Endometrium (tissue), 2 donors: Measurements from ENCODE around the gene FBXL19.

Experiments
- FAIRE-seq: peaks from 2 replicates; lab custom pipeline; 2012; peaks lifted over from hg19 to GRCh38; lab: Jason Lieb, UNC
- donor health status: control.
- donor health status: control.

The FBXL19 gene

GRCh38 chr16:30895627-30896260 is 27.6 kb upstream of the FBXL19 start:
- no peak for FAIRE-seq

- FAIRE-seq, result no peak
These were observed 27.0 kb upstream of the FBXL19 start, which contains the start of gene CTF1 for GRCh38 chr16:30896261-30896888. CTF1 (plus strand) TSS chr16:30896614; CDS start chr16:30896644, 30 bp downstream.

DNA sequence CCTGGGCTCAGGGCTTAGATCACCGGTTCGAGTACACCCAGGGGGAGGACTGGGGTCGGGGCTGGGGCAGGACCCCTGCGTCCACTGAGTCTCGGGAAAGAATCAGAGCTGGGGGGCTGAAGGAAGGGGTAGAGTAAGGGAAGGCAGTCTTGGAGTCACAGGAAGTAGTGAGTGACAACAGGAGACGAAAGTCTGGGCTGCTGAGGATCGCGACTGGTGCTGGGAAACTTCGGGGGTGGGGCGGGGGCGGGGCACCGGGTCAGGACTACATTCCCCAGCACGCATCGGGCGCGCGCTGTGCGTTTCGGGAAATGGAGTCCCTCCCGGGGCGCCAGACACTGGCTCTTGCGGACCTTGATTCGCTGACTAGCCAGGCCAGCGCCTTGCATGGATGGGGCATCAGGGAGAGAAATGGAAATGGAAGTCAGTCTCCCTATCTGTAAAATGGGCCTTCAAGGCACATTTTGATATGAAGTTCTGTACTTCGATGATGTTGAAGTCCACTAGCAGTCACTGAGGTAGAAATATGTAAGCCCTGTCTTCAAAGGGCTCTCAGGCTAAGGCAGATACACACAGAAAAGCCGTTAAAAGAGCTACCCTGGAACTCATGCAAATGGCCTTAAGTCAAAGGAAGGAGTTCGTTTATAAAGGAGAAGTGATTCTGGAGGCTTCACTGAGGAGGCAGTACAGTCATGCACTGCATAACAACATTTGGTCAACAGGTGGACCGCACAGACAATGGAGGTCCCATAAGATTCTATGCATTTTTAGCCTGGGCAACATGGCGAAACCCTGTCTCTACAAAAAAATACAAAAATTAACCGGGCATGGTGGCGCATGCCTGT is 26.3 kb upstream of the FBXL19 start:
- FAIRE-seq, result no peak

GRCh38 chr16:30899794-30900193 is 23.6 kb upstream of the FBXL19 start:
- FAIRE-seq, result no peak

DNA sequence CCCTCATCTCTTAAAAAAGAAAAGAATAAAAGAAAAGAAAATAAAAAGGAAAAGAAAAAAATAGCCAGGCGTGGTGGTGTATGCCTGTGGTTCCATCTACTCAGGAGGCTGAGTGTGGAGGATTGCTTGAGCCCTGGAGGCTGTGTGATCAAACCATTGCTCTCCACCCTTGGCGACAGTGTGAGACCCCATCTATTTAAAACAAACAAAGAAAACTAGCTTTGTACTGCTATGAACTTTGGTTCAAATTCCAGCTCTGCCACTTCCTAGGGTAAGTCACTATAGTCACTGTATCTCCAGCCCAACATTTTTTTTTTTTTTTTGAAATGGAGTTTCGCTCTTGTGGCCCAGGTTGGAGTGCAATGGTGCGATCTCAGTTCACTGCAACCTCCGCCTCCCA is 22.8 kb upstream of the FBXL19 start:
- FAIRE-seq, result no peak

GRCh38 chr16:30901201-30902028 is 22.0 kb upstream of the FBXL19 start:
- no peak for FAIRE-seq

- no peak for FAIRE-seq
These were observed 21.1 kb upstream of the FBXL19 start for GRCh38 chr16:30902029-30902972.

DNA sequence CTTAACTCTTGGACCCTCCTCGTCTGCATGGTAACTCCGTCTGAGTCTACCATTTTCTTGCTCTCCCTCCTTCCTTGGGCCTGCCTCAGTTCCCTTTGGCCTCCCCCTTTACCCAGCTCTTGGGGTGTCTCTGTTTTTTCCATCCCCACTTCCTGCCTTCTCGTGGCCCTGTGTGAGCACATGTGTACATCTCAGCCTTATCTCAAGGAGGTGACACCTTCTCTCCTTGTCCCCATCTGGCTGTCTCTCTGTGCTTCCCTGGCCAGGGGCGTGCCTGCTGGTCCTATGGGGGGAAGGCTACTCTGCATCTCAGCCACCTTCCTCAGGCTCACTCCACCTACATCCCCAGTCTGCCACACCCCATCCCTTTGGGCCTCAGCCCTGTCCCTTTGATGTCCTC is 20.4 kb upstream of the FBXL19 start:
- no peak for FAIRE-seq

DNA sequence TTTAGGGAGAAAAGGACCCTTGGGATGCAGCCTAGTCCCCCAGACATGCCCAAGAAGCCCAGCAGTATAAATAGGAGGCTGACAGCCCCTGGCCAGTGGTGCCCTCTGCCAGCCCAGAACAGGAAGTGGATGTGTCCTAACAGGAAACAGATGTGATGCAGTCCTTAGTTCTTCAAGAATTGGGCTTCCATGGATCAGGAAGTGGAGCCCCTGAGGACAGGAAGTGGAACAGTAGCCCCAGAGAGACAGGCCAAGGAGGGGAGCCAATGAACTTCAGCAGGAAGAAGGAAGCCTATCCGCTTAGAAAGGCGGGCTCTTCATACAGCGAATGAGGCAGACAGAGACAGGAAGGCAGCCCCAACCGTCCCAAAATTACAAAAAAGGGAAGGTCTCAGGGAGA is 19.8 kb upstream of the FBXL19 start:
- no peak for FAIRE-seq

DNA sequence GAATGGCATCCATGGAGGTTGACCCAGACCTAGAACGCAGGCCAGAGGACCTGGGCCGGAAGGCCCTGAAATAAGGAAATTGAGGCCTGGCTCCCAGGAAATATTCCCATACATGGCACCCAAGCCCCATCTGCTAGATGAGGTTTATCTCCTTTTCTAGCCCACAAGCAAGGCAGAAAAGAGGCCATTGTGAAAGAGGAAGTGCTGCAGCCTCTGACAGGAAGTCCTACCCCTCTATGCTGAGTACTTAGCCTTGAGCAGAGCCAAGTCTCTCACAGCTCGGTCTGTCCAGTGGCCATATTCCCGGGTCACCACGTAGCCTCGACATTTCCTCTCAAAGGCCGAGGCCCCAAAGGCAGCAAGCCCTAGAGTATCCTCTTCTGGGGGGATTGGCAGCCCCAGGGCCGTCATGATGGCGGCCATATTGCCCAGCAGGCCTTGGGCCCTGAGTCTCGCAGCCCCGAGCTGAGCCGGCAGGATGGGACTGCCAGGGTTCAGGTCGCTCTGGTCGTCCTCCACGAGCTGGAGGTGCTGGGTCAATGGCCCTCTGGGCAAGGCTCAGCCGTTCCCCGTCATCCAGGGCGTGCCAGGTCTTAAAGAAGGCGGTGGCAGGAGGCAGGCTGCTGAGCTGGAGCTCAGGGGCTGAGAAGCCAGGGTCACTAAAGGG is 19.1 kb upstream of the FBXL19 start:
- FAIRE-seq, result no peak

DNA sequence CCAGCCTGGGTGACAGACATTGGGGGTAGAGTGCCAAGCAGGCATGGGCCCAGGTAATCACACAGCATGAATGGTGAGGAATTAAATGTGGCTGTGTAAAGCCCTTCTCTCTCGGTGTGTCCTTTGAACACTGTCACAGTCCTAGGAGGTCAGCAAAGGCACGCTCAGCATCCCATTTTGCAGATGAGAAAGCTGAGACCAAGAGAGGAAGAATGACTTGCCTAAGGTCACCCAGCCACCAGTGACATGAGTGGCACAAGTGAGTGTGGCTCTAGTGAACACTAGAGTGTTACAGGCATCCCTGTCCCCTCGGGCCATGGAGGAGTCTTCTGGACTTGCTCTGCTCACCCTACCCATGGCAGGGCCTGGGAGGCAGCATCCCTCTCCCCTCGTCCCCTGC is 16.3 kb upstream of the FBXL19 start:
- no peak for FAIRE-seq

GRCh38 chr16:30910427-30911029 is 12.8 kb upstream of the FBXL19 start:
- no peak for FAIRE-seq

DNA sequence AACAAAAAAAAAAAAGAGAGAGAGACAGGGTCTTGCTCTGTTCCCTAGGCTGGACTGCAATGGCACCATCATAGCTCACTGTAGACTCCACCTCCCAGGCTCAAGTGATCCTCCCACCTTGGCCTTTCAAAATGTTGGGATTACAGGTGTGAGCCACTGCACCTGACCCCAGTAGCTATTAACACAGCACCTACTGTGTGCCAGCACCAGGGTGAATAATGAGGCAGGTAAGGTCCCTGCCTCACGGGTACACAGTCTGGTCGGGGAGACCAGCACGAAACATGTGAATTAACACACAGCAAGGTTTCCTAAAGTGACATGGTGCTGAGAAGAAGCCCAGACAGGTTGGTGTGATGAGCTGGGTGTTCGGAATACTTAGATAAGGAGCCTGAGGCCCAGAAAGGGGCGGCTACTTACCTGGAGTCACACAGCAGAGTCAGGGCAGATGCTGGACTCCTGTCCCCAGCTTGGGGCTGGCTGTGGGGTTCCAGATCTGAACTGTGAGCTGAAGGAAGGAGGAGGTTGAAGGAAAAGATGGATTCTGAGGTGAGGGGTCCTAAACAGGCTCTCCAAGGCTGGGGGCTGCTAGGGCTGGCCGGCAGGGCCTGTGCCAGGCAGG is 10.5 kb upstream of the FBXL19 start:
- FAIRE-seq, result no peak

DNA sequence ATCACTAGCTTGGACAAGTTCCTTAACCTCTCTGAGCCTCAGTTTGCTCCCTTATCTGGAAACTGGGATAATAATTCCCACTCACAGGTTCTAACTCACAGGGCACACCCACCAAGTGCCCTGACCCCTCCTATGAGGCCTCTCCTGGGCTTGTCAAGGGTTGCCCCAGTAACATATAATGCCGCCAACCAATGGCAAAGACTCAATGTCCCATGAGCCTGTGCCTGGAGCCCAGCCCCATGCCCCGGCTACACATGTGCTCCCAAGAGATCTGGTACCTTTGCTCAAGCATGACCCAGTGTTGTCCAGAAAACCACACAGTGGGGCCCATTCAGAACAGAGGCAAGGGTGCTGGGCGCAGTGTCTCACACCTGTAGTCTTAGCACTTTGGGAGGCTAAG is 8.5 kb upstream of the FBXL19 start:
- FAIRE-seq, result no peak

DNA sequence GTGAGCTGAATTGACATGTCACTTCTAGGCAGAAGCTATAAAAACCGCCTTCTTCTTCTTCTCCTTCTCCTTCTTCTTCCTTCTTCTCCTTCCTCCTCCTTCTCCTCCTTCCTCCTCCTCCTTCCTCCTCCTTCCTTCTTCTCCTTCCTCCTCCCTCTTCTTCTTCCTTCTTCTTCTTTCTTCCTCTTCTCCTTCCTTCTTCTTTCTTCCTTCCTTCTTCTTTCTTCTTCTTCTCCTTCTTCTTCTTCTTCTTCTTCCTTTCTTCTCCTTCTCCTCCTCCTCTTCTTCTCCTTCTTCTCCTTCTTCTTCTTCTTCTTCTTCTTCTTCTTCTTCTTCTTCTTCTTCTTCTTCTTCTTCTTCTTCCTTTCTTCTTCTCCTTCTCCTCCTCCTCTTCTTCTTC is 4.8 kb upstream of the FBXL19 start:
- no peak for FAIRE-seq

DNA sequence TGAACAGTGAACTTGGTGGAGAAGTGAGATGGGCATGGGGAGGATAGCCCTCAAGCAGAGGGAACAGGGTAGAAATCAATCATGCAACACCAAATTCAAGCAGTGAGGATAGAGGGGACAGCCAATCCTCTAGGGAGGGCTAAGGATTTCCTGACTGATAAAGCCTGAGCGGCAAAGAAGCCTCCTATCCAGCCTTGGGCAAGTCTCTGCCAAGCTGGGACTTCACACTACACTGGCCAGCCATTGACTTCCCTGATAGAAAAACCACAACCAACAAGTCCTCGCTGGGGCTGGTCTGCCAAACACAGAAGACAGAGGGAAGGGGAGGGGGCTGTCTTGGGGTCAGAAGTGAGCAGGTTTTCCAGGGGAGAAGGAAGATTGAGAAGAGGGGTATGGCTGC is 2.5 kb upstream of the FBXL19 start:
- no peak for FAIRE-seq

GRCh38 chr16:30921459-30921747 is 2.0 kb upstream of the FBXL19 start:
- FAIRE-seq, result no peak

GRCh38 chr16:30921748-30922419 is 1.5 kb upstream of the FBXL19 start:
- peak; percentile 79 for FAIRE-seq

DNA sequence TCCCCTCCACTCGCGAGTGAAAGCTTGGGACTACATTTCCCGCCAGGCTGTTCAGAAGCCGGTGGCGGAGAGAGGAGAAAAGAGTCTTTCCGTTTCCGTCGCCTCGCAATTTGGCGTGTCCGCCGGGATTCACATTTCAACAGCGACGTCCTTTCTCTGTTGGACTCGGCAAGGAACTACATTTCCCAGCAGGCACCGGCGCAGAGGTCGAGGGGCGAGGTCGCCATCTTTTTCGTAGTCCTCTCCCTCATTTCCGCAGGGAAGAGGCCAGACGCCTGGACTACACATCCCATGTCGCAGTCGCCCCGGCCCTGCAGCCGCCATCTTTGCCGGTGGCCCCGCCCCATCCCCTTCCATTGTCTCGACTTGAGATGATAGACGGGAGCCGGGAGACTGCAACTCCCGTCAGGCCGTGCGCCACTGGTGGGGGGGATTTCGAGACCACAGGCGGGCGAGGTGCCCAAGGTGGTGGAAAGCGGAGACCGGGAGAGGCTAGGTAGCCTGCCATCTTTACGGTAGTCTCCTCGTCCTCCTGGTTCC is 882 bp upstream of the FBXL19 start:
- peak; percentile 99 for FAIRE-seq
